ENCODE measurements around the gene RHD.
A peak's percentile ranks its signal among the peaks of the same experiment; 100 is the strongest.

The RHD gene

DNA sequence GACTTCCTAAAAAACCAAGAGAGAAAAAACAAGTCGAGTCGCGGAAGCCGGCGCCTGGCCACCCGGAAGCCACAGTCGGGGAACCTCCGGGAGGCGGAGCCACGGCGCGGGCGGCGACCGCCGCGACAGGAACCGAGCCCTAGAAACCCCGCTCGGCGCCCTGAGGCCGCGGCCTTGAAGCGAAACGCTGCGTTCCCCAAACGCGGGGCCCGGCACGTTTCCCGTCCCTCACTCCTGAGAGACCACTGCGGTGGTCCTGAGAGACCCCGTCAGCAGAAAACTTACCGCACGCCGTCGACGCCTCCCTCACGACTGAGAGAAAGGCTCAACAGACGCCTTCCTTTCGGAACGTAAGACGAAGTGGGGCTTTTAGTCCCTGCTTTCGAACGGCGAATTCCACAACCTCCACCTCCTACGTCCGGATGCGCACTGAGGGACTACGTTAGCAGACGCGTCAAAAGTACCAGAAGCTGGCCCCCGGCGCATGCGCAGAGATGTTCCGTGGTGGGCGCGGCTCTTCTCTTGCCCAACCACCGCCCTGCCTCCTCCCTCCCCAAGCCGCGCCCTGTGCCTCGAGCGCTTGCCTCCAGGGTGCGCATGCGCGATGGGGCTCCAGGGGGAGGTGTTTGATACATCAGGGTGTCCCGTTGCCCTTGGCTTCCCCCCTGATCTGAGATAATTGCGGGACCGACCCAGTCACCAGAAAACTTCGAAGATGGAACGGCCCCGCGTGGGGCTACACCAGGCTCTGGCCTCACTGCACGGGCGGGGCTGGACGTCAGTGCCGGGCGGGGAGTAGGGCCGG is 25.1 kb upstream of the RHD start, which contains the start of gene RSRP1:
RSRP1 (minus strand) TSS at position 431 of the 805 bp plus-strand sequence. CDS start 491 bp downstream, outside the sequence.
- TF ChIP-seq, protein P1, sequence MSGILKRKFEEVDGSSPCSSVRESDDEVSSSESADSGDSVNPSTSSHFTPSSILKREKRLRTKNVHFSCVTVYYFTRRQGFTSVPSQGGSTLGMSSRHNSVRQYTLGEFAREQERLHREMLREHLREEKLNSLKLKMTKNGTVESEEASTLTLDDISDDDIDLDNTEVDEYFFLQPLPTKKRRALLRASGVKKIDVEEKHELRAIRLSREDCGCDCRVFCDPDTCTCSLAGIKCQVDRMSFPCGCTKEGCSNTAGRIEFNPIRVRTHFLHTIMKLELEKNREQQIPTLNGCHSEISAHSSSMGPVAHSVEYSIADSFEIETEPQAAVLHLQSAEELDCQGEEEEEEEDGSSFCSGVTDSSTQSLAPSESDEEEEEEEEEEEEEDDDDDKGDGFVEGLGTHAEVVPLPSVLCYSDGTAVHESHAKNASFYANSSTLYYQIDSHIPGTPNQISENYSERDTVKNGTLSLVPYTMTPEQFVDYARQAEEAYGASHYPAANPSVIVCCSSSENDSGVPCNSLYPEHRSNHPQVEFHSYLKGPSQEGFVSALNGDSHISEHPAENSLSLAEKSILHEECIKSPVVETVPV (CRISPR knock-in tag; IDR thresholded peaks at IDR 0.05), result 0 out of 2 replicates have a peak, but pooled peaks have one; percentile 32
- no peak for TF ChIP-seq ESRRG (CRISPR knock-in tag; IDR thresholded peaks at IDR 0.05)
- no peak for TF ChIP-seq ZNF8 (CRISPR knock-in tag; IDR thresholded peaks at IDR 0.05)
- TF ChIP-seq GLIS3 (CRISPR knock-in tag; IDR thresholded peaks at IDR 0.05), result peak; percentile 86
- TF ChIP-seq TOX (CRISPR knock-in tag; IDR thresholded peaks at IDR 0.05; ENCODE audit: borderline replicate concordance), result 0 out of 2 replicates have a peak, but pooled peaks have one; percentile 15
- no peak for TF ChIP-seq PATZ1 (CRISPR knock-in tag; IDR thresholded peaks at IDR 0.05; ENCODE audit: borderline replicate concordance)
- no peak for TF ChIP-seq ZC3H10 (CRISPR knock-in tag; IDR thresholded peaks at IDR 0.05)
- peak; percentile 87 for ATAC-seq

GRCh38 chr1:25247829-25248754 is 24.2 kb upstream of the RHD start:
- ATAC-seq, result no peak
- TF ChIP-seq GLIS3 (CRISPR knock-in tag; IDR thresholded peaks at IDR 0.05), result 0 out of 2 replicates have a peak, but pooled peaks have one; percentile 57
- no peak for TF ChIP-seq CSDC2 (CRISPR knock-in tag; IDR thresholded peaks at IDR 0.05)
- no peak for TF ChIP-seq RARB (CRISPR knock-in tag; IDR thresholded peaks at IDR 0.05)
- TF ChIP-seq ZFP30 (CRISPR knock-in tag; IDR thresholded peaks at IDR 0.05), result no peak
- TF ChIP-seq ZNF70 (CRISPR knock-in tag; IDR thresholded peaks at IDR 0.05), result no peak
- no peak for TF ChIP-seq TOX (CRISPR knock-in tag; IDR thresholded peaks at IDR 0.05; ENCODE audit: borderline replicate concordance)

- no peak for ATAC-seq
- TF ChIP-seq OSR1 (CRISPR knock-in tag; IDR thresholded peaks at IDR 0.05) (no peak), TOX (CRISPR knock-in tag; IDR thresholded peaks at IDR 0.05; ENCODE audit: borderline replicate concordance) (no peak), ZFP3 (CRISPR knock-in tag; IDR thresholded peaks at IDR 0.05) (no peak), TCF4 (CRISPR knock-in tag; IDR thresholded peaks at IDR 0.05; ENCODE audit: borderline replicate concordance) (no peak)
Observed at GRCh38 chr1:25253911-25254310, 18.4 kb upstream of the RHD start.

DNA sequence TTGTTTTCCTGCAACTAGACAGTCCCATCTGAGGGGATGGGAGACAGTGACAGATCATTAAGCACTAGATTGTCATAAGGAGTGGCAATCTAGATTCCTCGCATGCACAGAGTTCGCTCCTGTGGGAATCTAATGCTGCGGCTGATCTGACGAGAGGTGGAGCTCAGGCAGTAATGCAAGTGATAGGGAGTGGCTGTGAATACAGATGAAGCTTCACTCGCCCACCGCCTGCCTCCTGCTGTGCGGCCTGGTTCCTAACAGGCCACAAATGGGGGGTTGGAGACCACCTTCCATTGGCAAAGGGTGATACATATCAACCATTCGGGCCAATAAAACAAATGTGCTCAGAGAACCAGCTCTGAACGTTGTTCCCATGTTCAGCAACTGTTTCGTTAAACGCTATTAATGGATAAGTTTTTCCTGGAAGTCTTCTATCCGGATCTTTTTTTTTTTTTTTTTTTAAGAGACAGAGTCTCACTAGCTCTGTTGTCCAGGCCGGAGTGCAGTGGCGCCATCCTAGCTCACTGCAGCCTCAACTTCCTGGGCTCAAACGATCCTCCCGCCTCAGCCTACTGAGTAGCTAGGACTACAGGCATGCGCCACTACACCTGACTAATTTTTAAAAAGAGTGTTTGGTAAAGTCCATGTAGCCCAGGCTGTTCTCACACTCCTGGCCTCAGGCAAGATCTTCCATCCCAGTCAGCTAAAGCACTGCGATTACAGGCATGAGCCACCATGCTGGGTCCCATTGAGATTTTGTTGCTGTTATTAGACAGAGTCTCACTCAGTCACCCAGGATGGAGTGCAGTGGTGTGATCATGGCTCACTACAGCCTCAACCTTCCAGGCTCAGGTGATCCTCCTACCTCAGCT is 16.4 kb upstream of the RHD start:
- TF ChIP-seq ZNF70 (CRISPR knock-in tag; IDR thresholded peaks at IDR 0.05) (no peak), ZNF565 (CRISPR knock-in tag; conservative IDR thresholded peaks at IDR 0.05; ENCODE audit: low read depth) (no peak), SNAI2 (CRISPR knock-in tag; IDR thresholded peaks at IDR 0.05) (no peak), PPARA (CRISPR knock-in tag; IDR thresholded peaks at IDR 0.05; ENCODE audit: borderline replicate concordance) (no peak), ISL1 (CRISPR knock-in tag; IDR thresholded peaks at IDR 0.05) (no peak)
- TF ChIP-seq, protein P2, sequence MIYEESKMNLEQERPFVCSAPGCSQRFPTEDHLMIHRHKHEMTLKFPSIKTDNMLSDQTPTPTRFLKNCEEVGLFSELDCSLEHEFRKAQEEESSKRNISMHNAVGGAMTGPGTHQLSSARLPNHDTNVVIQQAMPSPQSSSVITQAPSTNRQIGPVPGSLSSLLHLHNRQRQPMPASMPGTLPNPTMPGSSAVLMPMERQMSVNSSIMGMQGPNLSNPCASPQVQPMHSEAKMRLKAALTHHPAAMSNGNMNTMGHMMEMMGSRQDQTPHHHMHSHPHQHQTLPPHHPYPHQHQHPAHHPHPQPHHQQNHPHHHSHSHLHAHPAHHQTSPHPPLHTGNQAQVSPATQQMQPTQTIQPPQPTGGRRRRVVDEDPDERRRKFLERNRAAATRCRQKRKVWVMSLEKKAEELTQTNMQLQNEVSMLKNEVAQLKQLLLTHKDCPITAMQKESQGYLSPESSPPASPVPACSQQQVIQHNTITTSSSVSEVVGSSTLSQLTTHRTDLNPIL (CRISPR knock-in tag; IDR thresholded peaks at IDR 0.05; ENCODE audit: low read depth), result no peak
- ATAC-seq, result no peak

DNA sequence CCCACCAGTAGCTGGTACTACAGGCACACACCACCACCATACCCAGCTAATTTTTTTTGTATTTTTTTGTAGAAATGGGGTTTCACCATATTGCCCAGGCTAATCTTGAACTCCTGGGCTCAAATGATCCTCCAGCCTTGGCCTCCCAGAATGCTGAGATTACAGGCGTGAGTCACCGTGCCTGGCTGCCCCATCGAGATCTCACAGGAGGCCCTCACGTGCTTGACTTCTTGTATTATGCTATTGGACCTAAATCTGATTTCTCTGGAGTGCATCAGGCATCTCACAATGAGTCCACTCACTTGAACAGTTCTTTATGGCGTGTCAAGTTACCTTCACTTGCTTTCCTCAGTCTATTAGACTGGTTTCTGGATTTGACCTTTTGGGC is 15.7 kb upstream of the RHD start:
- no peak for ATAC-seq
- TF ChIP-seq ZFP30 (CRISPR knock-in tag; IDR thresholded peaks at IDR 0.05) (no peak), BACH2 (CRISPR knock-in tag; IDR thresholded peaks at IDR 0.05; ENCODE audit: borderline replicate concordance) (no peak), TCF4 (CRISPR knock-in tag; IDR thresholded peaks at IDR 0.05; ENCODE audit: borderline replicate concordance) (no peak), POU6F1 (CRISPR knock-in tag; IDR thresholded peaks at IDR 0.05; ENCODE audit: borderline replicate concordance, low read depth) (no peak), PPARA (CRISPR knock-in tag; IDR thresholded peaks at IDR 0.05; ENCODE audit: borderline replicate concordance) (no peak), TSHZ2 (CRISPR knock-in tag; IDR thresholded peaks at IDR 0.05) (no peak), ZFP3 (CRISPR knock-in tag; IDR thresholded peaks at IDR 0.05) (no peak)
